Measurements from ENCODE around the gene SEC14L6.

- TF ChIP-seq EZH2 (IDR thresholded peaks at IDR 0.05; ENCODE audit: insufficient read depth, poor library complexity, severe bottlenecking) (no peak), EZH2phosphoT487 (IDR thresholded peaks at IDR 0.05; ENCODE audit: insufficient read depth, low read depth) (no peak)
Measured at GRCh38 chr22:30547188-30547587, 647 bp upstream of the SEC14L6 start.
